BJ (cell line): ENCODE measurements around the gene C16orf74. TPM values are rescaled to one million over a fixed set of nuclear protein-coding genes. Genes with fewer than 3 reads are reported as not detected.

Experiments
- CTCF ChIA-PET: fragments of 350-600 bp; formaldehyde crosslinking; extraction: SDS; loops from one replicate; lab custom pipeline; 2021; ENCODE audit warnings: antibody characterized with exemption, inconsistent platforms; lab: Yijun Ruan, JAX
- POLR2A ChIA-PET: fragments of 300-600 bp; sonication (Branson Sonifier 250); formaldehyde crosslinking; extraction: SDS; loops from one replicate; lab custom pipeline; 2021; ENCODE audit warnings: antibody characterized with exemption; lab: Charles Lee
- DNase-seq: peaks from one replicate; pipeline ENCODE4 v3.0.0-alpha.2; 2011; ENCODE audit warnings: low read depth
- H3K27me3 ChIP-seq: 2 replicates; pipeline ENCODE4 v1.6.0; 2011; ENCODE audit warnings: low read length; ENCODE audit not compliant: control insufficient read depth, insufficient read depth
- H3K36me3 ChIP-seq: 2 replicates; pipeline ENCODE4 v1.5.1; 2011; ENCODE audit warnings: low read length; ENCODE audit not compliant: control insufficient read depth, insufficient read depth
- H3K4me3 ChIP-seq: 2 replicates; pipeline ENCODE4 v1.5.1; 2011; ENCODE audit warnings: low read depth, mild to moderate bottlenecking, control low read depth, low read length
- CTCF ChIP-seq: IDR thresholded peaks from 2 replicates; pipeline ENCODE4 v1.5.1; 2011; ENCODE audit warnings: low read depth, mild to moderate bottlenecking, control low read depth, inconsistent platforms, low read length, moderate library complexity; ENCODE audit not compliant: insufficient read depth
- polyA plus RNA-seq: library from polyadenylated mRNA; depleted of rRNA; stranded (reverse); fragments of >200 nt; gene quantifications from 2 replicates; pipeline ENCODE4 v1.2.3, GENCODE V29; 2011; rRNA removed
- small RNA-seq: library from RNA; depleted of rRNA; stranded (forward); fragments of <200 nt; gene quantifications from one replicate; pipeline ENCODE3, GENCODE V24; 2012; ENCODE audit warnings: low replicate concordance, low read depth; ENCODE audit not compliant: insufficient read length

The C16orf74 gene
- polyA plus RNA-seq, 1 experiment: 2.9 TPM

GRCh38 chr16:85658504-85659326 lies 92.2 kb downstream of the C16orf74 start:
- peaks cover 68% of the 10 kb centered on the region for H3K36me3 ChIP-seq
- POLR2A ChIA-PET: no interaction called here
- no peak overlapping the region for H3K4me3 ChIP-seq
- CTCF ChIA-PET: interaction anchor here (0.6 to 2.5 kb wide), 6 partner anchors 10 to 59 kb away, joined by 3 to 17 read pairs (median 5); no protein-coding TSS in a partner anchor
- TF ChIP-seq CTCF: no peak
- no peaks in the 10 kb centered on the region for H3K27me3 ChIP-seq
- no peak for DNase-seq

DNA sequence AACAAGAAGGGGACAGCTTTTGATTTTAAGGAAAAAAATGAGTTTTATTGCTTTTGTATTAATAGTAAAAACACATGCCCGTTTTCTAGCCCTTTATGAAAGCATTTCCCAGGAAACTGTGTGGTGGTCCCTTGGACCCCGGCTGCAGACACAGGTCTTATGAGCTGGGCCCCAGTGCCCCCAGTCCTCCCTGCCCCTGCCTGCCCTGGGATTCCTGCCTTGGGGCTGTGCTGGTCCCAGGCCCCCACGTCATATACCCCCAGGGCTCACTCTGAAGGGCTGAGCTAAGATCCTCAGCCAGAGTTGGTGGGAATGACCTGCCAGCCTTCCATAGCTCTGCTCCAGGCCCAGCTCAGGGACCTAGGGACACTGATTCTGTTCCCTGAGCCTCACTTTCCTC lies 92.9 kb downstream of the C16orf74 start:
- no peak for TF ChIP-seq CTCF
- POLR2A ChIA-PET: no interaction called here
- H3K4me3 ChIP-seq: no peak overlapping the region
- CTCF ChIA-PET: interaction anchor here (1.5 kb wide), 2 partner anchors 11 to 15 kb away, joined by 4 to 7 read pairs; no protein-coding TSS in a partner anchor
- DNase-seq: no peak
- peaks cover 61% of the 10 kb centered on the region for H3K36me3 ChIP-seq
- H3K27me3 ChIP-seq: no peaks in the 10 kb centered on the region

Small RNA genes lying within 50 kb of the gene (small RNA-seq; reads per million reads assigned to genes)
- gene RN7SL381P: not detected
- gene RNU1-103P: not detected

Other genes with a start within 250 kb of the C16orf74 start
- 14.8 and 16.2 TPM in 2 replicates for gene GSE1, start 137.8 kb downstream of the C16orf74 start, polyA plus RNA-seq
- gene GINS2, start 62.1 kb downstream of the C16orf74 start, polyA plus RNA-seq: 5.5 and 5.8 TPM in 2 replicates
- gene EMC8, start 48.4 kb upstream of the C16orf74 start, polyA plus RNA-seq: 29.9 and 36.9 TPM in 2 replicates
- gene COX4I1, start 48.6 kb upstream of the C16orf74 start, polyA plus RNA-seq: 763 and 892 TPM in 2 replicates
- gene IRF8, start 148.1 kb upstream of the C16orf74 start, polyA plus RNA-seq: not detected in 2 replicates